Uterus (tissue), 2 donors: Measurements from ENCODE around the gene ACTMAP.

ENCODE experiments used
- CTCF ChIP-seq, 4 experiments: fragments of 200-600 bp in 2 of 4; fragments of 450-650 bp in 2 of 4; sonication (generic) in 2 of 4; IDR thresholded peaks; one replicate each; pipeline ENCODE4 v1.5.1; 2016 to 2019; ENCODE audit warnings: antibody characterized with exemption in 4 of 4, mild to moderate bottlenecking in 2 of 4, moderate library complexity in 1 of 4
- POLR2A ChIP-seq, 2 donors: fragments of 450-650 bp; IDR thresholded peaks; one replicate each; pipeline ENCODE4 v1.6.1; 2016; ENCODE audit warnings: antibody characterized with exemption in 2 of 2, mild to moderate bottlenecking in 1 of 2, moderate library complexity in 1 of 2

GRCh38 chr19:40742886-40743285, 7.4 kb downstream of the ACTMAP start:
- no peak for TF ChIP-seq CTCF (IDR thresholded peaks at IDR 0.05)
- no peak for TF ChIP-seq POLR2A (IDR thresholded peaks at IDR 0.05)
